Umbilical cord (tissue), 2 donors: ENCODE data around the gene BCL10. TPM values are rescaled to one million over a fixed set of nuclear protein-coding genes. Genes with fewer than 3 reads are reported as not detected.
"Not testable (repeated sequence)": the region's sequence is repeated elsewhere in the genome, so short reads cannot be mapped to it uniquely, and the experiment has no call there.

Source experiments
- DNase-seq: peaks from one replicate; pipeline ENCODE4 v3.0.0-alpha.2; 2015; ENCODE audit warnings: low spot score
- total RNA-seq: library from RNA; depleted of rRNA; stranded (reverse); fragments of >200 nt; gene quantifications from one replicate; pipeline ENCODE4 v1.2.3, GENCODE V29; 2014; ENCODE audit warnings: low replicate concordance; ENCODE audit not compliant: insufficient read depth

The BCL10 gene
- total RNA-seq, 1 donor from 2014 or later = 24.6 TPM

DNA sequence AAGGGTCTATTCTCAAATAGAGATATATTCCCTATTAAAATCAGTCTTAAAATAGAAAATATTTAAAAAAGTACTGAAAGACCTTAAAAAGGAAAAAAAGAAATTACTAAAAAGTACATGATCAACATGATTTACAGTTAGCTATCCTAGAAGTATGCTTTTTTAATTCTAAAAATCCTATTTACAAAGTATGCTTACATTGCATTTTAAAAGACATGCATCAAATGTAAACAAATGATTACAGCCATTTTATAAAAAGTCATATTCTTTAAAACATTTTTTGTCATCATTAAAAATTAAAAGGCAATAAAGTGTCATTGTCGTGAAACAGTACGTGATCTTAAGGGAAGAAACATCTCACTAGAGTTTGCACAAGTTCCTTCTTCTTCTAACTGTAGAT is 9.1 kb downstream of the BCL10 start:
- no peak for DNase-seq

DNA sequence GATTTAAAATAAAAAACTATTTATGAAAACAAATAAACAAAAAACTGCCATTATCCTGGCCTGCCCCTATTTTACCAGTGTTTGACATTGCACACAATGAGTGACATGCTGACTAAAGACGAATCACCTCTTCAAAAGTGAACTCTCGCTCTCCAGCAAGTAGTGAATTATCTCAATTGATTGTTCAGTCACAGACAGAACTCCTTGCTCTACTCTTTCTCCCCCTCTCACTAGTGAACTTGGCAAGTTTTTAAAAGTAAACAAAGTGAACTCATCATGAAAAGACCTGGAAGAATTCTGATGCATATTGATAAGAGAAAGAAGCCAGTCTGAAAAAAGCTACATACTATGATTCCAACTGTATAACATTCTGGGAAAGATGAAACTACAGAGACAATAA is 12.3 kb downstream of the BCL10 start:
- DNase-seq = no peak

DNA sequence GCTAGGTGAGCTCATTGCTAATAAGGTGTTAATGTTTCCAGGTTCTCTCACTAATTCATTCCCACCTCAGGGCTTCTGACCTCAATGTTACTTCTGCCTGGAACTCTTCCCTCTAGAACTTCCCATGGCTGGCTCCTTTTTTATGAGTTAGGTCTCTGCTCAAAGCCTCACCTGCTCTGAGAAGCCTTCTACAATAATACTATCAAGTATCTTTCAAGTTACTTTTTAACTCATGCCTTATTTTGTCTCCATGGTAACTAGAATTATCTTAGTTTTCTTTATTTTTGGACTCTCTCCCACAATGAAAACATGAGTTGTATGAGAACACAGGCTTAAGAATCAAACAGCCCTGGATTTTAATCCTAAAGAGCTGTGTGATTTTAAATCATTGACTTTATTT is 13.4 kb downstream of the BCL10 start:
- no peak for DNase-seq

DNA sequence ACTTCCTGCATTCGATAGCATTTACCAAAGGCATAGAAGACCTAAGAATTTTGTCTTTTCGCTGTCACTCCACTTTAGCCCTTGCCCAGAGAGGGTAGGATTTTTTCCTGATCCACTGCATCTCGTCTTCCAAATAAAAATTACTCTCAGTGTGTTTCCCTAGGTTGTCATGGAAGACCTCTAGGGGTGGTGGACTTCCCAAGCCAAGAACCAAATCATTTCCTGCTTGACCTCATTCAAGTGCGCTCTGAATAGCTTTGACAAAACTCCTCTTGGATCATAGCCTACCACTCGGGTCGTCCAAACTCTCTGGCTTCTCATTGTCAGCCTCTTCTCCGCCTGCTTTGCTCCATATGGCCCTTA is 16.5 kb downstream of the BCL10 start:
- no peak for DNase-seq

DNA sequence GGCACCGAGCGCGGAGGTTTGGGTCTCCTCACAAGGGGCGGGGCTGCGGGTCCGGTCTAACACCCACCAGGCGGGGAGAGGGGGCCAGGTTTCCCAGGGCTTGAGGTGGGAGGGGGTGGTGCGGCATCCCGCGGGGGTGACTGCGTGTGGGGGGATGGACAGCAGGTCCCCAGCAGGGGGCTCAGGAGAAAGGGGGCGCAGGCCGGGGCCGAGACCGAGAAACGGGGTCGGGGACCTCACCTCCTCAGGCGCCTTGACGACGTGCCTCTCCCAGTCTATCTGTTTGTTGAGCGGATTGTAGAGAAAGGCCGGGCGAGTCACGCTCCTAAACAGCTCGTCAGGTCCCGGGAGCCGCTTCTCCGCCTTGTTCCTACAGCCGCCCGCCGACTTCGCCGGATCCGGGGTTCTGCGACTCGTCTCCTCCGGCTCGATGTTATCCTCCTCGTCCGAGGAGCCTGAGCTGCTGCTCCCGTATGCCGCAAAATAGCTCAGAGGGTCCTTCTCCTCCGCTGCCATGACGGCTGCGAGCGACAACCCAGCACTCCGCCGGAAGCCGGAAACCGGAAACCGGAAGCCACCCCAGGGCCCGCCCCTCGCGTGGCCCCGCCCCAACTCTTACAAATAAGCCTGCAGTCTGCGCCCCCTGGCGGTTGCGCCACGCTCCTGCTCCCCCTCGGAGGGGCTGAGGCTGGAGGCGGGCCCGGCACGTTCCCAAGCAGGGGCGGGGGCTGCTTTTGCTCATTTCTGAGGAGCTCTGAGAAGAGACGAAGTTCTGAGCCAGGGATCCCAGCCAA is 17.1 kb downstream of the BCL10 start, which contains the start of gene C1orf52:
Gene C1orf52 (minus strand): TSS at position 545 of the 794 bp plus-strand sequence. CDS start 29 bp downstream, at position 516.
- DNase-seq = peak; percentile 96

DNA sequence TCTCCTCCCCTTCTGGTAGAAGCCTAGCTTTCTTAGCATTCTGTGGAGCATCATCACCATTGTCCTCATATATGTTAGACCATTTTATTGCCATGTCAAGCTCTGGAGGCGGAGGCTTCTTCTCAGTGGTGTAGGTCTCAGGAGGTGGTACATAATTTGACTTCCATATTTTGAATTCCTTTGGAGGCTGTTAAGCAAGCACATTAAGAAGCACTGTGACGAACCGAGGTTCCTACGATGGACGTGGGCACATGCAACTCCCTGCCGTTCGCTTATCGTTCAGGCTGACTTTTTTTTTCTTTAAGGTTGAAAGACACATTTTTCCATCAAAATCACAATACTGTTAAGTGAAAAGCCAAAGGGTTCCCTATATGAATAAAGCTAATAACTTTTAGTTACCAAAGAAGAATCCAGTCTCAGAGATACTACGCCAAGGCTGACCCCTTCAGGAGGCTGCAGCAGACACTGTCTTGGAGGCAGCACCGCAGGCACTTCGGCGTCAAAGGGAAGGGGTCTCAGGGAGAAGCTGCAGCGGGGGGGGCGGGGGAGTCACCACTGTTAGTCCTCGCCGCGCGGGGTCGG is 17.8 kb downstream of the BCL10 start:
- DNase-seq = no peak

DNA sequence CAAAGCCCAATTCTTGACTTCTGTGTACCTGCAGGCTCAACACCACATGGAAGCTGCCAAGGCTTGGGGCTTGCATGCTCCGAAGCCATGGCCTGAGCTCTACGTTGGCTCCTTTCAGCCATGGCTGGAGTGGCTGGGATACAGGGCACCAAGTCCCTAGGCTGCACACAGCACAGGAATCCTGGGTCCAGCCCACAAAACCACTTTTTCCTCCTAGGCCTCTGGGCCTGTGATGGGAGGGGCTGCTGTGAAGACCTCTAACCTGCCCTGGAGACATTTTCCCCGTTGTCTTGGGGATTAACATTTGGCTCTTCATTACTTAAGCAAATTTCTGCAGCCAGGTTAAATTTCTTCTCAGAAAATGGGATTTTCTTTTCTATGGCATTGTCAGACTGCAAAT is 27.4 kb downstream of the BCL10 start:
- DNase-seq = not testable (repeated sequence)

DNA sequence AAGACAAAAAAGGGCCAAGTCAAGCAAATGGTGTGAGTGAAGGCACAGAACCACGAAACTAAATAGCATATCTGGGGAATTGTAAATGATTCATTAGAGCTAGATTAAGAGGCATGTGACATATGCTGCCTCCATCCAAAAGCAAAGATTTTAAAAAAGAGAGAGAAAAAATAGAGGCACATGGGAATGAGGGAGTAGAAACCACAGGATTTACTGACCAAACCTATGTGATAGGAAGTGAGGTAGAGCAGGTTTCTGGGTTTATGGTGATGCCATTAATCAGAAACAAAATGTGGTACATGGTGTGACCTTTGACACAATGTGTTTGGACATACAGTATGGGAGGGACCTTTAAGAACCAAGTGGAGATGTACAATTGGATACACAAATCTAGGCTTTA is 30.5 kb downstream of the BCL10 start:
- no peak for DNase-seq

DNA sequence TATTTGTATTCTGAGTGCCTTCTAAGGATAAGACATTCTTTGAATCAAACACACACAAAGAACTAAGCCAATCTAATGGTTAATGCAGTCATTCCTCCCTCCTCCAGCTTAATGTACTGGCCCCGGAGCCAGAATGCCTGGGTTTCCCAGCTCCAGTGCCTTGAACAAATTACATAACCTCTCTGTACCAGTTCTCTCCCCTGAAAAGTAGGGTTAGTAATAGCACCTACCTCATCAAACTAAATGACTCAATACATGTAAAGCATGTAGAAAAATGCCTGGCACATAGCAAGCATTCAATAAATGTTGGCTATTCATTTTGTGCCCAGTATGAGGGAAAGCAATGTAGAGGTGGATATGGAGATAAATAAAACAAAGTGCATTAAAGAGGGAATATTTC is 31.0 kb downstream of the BCL10 start:
- DNase-seq = no peak

DNA sequence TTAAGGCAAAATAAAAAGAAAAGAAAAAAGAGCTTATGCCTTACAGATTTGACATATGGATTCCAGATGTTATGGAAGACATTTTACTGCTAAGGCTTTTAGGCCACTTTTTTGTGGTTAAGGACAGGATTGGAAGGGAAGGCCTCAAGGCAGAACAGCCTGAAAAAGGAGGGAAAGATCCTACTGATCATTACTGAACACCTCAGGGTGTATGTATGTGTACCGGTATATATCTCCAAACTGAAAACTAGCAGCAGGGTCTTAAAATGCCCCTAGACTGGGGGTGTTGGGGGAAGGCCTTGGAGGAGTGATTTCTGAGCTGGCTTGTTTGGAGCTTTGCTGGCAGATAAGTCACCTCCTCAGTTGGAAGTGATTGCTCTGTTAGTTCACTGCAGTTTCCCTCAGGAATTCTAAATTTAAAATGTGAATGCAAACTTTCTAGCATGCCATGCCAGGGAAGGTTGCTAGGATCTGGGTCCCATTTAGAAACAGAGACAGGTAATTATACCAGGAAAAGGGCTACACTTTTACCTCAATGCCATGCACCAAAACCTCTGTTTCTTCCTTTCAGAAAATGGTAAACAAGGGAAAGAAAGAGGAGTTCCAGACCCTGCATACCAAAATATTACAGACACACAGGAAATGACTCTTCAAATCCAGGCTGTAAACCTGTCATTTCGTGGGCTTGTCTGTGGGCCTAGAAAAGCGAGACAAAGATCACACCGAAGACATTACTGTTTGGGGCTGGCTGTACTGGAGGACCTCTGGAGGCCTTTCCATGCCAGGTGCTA is 32.0 kb downstream of the BCL10 start:
- peak; percentile 80 for DNase-seq

DNA sequence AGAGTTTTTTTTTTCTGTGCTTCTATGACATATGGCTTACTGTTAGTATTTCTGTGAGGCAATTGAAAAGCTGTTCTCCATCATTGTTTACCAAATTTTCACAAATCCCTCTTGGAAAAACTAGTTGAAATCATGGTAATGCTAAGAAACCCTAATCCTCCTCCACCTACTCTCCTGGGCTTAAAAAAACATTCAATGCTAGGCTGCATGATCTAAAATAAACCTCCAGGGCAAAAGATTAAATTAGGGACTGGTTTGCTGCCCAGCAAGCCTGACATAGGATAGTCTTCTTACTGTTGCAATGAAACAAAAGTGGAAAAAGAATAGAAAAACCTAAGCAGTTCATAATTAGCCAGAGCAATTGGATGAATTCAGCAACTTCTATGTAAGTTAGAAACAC is 33.1 kb downstream of the BCL10 start:
- peak; percentile 44 for DNase-seq

DNA sequence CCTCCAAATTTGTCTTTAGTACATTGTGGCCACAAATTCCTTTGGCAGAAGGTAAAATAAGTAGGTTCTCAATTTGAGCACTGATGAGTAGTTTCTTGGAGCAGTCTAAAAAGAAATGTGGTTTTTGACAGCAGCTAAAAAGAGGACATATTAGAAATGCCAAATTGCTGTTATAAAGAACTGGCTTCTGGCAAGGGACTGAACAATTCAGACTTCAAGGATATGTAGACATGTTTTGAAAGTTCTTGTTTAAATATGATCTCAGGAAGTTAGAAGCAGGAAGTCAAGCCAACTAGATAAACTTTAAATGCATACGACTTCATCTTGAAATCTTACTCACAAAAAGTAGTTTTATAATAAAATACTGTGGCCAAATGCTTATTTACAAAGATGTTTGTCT is 35.8 kb downstream of the BCL10 start:
- peak; percentile 16 for DNase-seq

DNA sequence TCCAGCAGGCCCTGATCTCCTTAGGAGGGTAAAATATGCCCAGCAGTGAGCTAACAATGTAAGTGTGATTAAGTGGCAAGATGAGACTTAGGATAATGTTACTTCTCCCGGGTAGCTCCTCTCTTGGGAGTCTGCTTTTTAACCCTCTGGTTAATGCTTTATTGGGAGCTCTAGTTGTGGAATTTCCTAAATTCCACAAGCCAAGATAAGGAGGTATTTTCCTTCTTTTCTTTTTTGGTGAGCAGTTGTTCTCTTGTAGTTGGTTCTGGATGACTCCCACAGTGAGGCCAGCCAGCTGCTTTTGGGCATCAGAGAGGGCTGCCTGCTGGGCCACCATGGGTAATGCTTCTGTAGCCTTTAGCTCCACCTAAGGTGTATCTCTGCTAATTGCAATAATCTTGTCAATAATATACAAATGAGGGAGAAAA is 36.2 kb downstream of the BCL10 start:
- no peak for DNase-seq

DNA sequence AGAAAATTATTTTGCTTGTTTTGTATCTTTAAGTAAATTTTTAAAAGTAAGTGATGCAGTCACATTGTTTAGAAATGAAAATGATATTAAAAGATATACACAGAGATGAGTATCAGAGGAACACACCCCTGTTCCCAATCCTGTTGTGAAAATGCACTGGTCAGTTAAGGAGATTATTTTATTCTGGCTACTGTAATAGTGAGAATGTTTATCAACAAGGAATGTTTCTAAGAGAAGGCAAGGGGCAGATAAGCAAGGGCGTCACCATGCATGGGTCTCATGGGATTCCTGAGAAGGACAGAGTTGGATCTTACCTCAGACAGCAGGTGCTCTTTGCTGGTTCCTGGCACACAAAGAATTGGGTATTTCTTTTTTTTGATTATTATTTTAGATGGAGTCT is 38.8 kb downstream of the BCL10 start:
- no peak for DNase-seq

DNA sequence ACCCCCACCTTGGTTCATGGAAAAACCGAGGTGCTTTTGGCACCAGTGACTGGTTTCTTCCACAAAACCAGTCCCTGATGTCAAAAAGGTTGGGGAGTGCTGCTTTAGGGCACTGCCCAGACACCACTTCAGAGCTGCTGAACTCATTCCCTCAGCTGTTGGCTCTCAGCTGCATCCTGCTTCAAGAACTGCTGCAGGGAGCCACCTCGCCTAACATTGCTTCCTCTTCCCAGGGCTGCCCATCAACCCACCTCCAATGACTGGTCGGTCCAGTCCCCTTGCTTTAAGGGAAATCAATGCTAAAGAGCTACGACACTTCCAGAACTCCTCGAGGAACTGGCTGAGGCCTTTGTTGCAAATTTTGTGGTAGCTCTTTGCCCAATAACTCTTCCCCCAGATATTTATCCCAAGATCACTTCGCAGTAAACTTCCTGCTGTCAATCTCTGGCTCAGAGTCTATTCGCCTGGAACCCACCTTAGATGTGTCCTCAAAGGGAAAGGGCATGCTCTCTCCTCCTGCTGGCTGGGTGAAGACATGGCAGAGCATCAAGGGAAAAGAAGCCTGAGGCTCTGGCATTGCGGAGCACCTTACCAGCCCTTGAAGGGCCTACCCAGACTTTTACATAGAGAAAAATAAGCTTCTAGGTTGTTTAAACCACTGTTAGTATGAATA is 46.0 kb downstream of the BCL10 start:
- DNase-seq = no peak

DNA sequence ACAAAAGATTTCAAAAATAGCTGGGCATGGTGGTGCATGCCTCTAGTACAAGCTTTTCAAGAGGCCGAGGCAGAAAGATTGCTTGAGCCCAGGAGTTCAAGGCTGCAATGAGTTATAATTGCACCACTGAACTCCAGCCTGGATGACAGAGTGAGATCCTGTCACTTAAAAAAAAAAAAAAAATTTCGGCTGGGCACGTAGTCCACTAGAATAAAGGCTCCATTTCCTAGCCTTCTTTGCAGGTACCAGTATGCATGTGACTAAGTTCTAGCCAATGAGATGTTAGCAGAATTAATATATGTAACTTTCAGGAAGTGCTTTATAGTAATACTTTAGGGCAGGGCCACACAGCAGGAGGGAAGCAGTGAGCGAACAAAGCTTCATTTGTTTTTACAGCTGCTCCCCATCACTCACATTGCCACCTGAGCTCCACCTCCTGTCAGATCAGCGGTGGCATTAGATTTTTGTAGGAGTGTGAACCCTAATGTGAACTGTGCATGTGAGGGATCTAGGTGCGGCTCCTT is 46.8 kb downstream of the BCL10 start:
- no peak for DNase-seq

DNA sequence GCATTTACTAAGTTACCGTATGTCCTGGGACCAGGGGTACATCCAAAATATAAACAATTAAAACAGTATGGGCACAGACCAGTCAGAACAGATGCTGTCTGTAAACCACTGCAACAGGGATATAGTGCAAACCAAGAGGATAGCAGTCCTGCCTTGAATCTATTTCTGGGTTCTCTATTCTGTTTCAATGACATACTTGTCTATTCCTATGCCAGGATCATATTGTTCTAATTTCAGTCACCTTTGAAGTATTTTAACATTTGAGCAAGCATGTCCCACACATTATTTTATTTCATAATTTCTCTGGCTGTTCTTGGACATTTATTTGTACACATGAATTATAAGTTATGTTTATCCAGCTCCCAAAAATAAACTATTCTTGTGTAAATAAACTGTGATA is 47.5 kb downstream of the BCL10 start:
- DNase-seq = no peak

DNA sequence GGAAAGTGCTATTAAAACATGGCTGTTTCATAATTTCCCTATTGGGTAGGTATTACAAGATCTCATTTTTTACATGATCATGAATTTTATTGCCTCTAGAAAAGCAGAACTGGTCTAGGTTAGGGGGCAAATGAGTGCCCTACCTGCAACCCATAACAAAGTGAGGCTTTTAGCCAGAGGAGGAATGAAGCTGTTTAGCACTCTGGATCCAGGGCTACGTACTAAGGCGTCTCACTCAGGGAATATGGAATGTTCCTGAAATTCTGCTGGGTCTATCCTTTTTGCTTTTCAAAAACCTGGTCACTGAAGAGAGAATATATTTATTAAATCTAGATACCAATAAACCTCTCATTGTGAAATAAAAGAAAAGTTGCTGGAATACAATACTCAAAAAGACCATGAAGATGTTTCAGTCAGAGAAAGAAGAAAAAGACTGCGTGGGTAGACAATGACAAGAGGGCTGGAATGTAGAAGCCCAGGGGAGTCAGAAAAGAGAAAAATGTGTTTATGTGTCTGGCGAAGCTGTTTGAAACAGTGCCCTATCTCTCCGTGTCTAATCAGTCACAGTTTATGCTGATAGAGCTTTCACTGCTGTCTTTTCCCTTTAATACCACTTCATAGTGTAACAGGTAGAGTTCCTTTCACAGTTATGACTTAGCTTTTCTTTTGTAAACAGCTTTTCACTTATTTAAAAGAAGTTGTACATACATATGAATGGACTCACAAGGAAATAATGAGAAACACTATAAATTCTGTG is 50.6 kb downstream of the BCL10 start:
- DNase-seq = peak; percentile 50

DNA sequence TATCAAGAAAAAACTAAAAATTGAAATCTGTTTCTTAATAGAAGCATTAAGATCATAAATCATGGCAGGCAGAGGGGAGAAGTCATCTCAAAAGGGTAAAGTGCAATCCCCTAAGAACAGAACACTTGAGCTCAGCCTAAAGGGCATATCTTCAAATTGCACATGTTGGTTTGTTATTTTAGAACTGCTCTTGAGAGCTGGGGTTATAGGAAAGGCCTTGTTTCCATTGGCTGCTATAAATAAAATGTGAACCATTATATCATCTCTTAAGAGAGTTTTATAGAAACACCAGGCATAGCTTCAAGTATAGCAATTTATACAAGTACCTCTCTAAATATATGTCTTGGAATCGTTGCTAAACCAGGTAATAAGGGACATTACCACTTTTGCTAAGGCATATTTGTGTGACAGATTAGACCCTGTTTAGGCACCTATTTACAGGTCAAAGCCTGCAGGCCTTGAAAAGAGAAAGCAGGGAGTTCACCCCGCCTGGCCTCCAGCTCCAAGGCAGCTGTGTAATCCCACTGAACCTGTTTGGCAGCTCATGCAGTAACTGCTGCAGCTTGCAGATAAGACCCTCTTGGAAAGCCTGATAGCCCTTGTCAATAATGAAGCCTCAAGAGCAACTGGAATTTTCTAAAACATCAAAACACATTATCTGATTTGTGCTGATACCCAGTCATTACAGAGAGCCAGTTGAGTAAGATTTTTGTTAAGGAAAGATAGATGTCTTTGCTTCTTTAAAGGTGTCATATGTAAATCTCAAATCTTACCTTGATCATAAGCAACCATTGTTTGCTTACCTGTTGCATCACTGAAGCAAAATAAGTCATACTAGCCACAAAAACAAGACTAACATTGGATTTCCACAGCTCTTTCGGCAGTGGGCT is 51.5 kb downstream of the BCL10 start:
- peak; percentile 89 for DNase-seq

DNA sequence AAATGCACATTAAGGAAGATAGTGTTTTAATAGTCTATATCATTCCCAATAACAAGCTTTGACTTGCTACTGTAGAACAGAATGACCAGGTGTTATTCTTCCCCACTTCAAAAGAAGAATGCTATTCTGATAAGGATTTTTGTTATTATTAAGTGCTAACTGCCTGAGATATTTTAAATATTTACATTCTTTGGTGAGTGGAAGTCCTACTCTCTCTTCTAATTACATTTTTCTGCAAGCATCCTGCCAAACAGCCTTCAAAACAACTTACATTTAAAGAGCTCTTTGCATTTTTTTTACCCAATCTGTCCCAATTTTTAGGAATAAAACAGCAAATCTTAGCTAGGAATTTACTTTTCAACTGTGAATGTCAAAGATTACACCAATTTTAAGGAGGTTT is 52.1 kb downstream of the BCL10 start:
- DNase-seq = no peak
